Activated naive CD4-positive, alpha-beta T cell treated with anti-CD3 and anti-CD28 coated beads, Interleukin-2, amount 50 U/mL, for 16 hours (primary cell): ENCODE measurements around the gene B4GALT2.

Source experiments
- DNase-seq: peaks from one replicate; pipeline ENCODE4 v3.0.0-alpha.2; 2020

The B4GALT2 gene

DNA sequence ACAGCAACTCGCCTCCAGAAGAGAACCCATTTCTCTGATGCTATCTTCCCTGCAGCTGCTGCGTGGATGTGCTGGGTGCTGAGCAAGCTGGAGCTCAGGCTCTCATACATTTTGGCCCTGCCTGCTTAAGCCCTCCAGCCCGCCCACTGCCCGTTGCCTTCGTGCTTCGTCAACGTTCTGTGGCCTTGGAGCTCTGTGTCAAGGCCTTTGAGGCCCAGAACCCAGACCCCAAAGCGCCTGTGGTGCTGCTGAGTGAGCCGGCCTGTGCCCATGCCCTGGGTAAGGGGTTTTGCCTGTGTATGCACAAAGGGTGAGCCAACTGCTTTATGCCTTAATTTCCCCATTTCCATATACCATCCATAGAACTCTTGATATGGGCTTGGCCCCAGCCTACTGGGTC lies 8.1 kb upstream of the B4GALT2 start:
- no peak for DNase-seq

DNA sequence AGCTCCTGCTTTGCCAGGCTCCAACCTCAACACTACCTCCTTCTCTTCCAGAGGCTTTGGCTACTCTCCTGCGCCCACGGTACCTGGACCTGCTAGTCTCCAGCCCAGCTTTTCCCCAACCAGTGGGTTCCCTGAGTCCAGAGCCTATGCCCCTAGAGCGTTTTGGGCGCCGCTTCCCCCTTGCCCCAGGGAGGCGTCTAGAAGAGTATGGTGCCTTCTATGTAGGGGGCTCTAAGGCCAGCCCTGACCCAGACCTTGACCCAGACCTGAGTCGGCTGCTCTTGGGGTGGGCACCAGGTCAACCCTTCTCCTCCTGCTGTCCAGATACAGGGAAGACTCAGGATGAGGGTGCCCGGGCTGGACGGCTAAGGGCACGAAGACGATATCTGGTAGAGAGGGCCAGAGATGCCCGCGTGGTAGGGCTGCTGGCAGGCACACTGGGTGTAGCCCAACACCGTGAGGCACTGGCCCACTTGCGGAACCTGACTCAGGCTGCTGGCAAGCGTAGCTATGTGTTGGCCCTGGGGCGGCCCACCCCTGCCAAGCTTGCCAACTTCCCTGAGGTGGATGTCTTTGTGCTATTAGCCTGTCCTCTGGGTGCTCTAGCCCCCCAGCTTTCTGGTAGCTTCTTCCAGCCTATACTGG lies 7.6 kb upstream of the B4GALT2 start:
- DNase-seq, result no peak

DNA sequence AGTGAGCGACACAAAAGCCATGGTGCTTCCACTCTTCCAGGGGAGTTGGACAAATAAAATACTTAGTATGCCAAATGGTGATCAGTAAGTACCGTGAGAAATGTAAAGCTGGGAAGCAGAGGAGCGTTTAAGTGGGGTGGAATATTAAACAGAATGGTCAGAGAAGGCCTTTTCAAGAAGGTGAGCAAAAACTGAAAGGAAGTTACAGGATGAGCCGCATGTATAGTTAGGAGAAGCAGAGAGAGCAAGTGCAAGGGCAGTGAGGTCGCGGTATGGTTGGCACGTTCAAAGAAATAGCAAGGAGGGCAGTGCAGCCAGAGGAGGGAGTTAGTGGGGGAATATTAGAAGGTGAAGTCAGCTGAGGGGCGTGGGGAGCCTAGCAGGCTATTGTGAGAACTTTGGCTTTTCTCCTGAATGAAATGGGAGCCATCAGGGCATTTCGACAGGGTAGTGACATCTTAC lies 5.0 kb upstream of the B4GALT2 start:
- no peak for DNase-seq

DNA sequence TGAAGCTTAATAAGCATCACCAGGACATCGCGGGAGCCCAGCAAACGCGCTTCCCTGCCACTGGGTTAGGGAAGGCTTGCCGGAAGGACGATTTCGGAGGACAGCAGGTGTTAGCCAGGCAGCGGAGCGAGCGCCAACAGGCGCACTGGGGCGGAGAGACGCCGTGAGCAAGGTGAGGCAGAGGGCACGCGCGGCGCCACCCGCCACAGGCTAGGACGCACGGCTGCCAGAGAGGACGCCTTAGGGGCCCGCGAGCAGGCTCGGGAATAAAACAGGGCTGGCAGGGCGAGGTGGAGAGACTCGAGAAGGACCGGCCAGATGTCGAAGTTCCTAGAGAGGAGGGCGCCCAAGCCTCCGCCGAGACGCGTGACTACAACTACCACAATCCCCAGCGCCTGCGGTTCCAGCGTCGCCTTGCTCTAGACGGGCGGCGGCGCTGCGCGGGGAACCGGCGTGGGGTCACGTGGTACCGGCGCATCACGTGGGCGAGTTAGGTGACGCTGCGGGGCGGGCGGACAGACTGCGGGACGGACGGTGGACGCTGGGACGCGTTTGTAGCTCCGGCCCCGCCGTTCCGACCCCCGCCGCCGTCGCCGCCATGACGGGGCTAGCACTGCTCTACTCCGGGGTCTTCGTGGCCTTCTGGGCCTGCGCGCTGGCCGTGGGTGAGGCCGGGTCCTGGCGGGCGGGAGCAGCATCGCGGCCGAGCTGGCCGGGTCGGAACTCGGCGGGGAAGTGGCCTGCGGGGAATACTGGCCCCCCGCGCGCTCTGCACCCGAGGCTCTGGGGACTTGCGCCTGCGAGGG lies 4.4 kb upstream of the B4GALT2 start, which contains the start of gene ATP6V0B:
ATP6V0B (plus strand) TSS at position 518 of the 806 bp plus-strand sequence; CDS start at position 599, 81 bp downstream.
- peak; percentile 96 for DNase-seq

DNA sequence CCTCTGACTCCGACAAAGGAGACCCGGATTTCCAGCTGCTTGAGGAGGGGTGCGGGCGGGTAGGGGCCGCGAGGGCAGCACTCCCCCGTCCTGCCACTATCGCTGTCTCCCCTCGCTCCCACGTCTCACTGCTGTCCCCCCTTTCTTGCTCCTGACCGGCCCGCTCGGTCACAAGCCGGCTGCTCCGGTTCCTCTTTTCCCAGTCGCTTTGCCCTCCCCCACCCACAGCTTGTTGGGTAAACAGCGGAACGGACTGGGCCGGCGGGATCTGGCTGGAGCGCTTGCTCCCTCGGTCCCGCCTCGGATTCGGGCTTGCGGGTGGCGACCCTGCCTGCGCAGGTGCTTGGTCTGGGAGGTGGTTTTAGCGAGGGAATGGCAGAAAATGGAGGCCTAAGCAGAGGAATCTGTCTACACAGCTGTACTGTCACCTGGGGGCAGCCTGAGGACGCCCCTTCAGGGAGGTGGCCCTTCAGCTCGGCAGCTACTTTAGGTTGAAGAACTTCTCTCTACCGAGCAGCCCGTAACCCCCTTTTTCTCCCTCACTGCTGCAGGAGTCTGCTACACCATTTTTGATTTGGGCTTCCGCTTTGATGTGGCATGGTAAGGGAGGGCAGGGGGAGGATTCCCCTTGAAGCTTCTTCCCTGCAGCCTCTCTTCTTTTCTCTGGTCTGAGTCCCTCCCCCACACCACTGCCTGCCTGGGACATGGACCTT lies 3.6 kb upstream of the B4GALT2 start:
- no peak for DNase-seq

DNA sequence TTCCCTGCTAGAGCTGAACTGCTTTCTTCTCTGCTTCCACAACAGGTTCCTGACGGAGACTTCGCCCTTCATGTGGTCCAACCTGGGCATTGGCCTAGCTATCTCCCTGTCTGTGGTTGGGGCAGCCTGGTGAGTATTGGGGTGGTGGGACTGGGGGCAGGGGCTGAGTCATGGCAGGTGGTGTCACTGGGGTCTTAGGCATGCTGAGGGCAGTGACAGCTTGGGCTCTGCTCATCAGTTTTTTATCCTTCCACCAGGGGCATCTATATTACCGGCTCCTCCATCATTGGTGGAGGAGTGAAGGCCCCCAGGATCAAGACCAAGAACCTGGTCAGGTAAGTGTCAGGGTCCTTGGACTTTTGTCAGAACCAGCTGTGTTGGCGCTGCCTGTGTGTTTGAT lies 3.0 kb upstream of the B4GALT2 start:
- DNase-seq, result no peak

DNA sequence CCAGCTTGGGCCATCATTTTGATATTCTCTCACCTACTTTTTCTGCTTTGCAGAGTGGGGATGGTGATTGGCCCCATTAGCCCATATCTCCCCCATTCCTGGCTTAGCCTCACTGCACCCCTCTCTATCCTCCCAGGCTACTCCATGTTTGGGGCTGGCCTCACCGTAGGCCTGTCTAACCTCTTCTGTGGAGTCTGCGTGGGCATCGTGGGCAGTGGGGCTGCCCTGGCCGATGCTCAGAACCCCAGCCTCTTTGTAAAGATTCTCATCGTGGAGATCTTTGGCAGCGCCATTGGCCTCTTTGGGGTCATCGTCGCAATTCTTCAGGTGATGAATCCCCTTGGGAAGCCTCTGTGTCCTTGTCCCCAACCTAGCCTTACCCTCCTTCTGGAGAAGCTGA lies 2.1 kb upstream of the B4GALT2 start:
- no peak for DNase-seq

DNA sequence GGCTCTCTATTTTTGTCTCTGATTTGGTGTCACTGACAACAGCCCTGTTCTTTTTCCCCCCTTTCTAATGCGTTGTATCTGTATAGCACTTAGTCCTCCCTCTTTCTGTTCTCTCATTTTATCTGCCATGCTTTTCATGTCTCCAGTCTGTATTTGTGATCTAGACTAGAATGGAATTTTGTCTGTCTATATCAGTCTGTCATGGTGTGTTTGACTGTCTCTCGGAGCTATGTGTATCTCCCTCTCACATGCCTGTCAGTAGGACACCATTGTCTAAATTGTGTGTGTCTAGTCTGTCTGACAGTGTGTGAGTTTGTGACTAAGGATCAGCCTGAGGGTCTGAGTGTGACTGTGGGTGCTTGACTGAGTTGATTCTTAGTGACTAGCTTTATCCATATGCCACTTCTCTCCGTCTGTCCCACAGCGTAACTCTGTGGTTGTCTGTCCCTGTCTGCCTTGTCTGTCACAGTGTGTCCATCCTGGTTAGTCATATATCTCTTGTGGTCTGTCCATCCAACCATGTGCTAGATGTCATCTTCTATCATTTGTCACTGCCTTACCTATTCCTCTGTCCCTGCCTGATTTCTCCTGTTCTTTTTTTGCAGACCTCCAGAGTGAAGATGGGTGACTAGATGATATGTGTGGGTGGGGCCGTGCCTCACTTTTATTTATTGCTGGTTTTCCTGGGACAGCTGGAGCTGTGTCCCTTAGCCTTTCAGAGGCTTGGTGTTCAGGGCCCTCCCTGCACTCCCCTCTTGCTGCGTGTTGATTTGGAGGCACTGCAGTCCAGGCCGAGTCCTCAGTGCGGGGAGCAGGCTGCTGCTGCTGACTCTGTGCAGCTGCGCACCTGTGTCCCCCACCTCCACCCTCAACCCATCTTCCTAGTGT lies 1.4 kb upstream of the B4GALT2 start:
- DNase-seq, result no peak

DNA sequence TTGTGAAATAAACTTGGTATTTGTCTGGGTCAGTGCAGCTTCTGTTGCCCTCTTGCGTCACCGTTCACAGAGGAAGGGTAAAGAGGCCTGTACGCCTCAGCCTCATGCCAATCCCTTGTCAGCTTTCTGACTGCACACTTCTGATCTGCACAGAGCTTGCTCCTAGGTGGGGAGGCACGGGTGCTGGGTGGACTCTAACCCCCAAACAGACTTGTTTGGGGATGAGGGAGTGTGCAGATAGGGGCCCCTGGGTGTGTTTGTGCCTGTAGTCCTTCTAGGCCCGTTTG lies 803 bp upstream of the B4GALT2 start:
- no peak for DNase-seq

DNA sequence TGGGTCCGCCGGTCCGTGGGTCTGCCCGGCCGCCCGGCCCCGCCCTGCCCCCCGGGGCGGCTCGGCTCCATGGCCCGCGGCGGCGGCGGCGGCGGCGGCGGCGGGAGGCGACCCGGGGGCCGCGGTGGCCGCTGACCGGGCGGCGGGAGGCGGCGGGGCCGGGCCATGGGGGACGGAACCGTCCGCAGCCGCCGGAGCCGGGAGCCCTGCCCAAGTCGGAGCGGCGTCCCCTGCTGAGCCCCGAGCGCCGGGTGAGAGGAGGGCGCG lies 184 bp downstream of the B4GALT2 start:
- DNase-seq, result no peak

DNA sequence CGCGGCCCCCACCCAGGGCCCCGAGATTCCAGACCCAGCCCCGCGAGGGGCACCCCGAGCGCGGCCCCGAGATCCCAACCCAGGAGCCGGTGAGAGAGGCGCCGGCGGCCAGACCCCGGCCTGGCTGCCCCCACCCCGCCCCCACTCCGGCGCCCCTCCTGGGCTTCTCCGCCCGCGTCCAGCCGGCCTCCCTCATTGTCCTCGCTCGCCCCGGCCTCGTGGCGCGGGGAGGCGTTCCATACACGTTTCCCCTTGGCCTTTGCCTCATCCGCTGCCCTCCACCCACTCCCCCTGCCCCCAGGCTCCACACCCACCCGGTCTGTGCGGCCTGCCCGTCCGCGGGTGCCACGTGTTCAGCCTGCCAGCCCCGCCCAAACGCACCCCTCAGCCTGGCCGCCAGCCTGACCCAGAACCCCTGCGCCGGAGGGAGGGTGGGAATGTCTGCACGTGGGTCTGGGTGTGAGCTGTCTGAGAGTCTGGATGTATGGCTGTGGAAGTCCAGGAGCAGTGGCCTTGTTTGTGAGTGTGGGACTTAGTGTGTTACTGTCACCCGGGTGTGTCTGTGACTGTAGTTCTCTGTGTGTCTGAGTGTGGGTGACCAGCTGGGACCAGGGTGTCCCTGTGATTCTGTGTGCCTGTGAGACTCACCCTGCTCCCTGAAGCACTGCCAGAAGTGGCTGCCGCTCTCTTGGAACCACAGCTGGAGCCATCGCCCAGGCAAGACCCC lies 681 bp downstream of the B4GALT2 start:
- DNase-seq, result no peak

DNA sequence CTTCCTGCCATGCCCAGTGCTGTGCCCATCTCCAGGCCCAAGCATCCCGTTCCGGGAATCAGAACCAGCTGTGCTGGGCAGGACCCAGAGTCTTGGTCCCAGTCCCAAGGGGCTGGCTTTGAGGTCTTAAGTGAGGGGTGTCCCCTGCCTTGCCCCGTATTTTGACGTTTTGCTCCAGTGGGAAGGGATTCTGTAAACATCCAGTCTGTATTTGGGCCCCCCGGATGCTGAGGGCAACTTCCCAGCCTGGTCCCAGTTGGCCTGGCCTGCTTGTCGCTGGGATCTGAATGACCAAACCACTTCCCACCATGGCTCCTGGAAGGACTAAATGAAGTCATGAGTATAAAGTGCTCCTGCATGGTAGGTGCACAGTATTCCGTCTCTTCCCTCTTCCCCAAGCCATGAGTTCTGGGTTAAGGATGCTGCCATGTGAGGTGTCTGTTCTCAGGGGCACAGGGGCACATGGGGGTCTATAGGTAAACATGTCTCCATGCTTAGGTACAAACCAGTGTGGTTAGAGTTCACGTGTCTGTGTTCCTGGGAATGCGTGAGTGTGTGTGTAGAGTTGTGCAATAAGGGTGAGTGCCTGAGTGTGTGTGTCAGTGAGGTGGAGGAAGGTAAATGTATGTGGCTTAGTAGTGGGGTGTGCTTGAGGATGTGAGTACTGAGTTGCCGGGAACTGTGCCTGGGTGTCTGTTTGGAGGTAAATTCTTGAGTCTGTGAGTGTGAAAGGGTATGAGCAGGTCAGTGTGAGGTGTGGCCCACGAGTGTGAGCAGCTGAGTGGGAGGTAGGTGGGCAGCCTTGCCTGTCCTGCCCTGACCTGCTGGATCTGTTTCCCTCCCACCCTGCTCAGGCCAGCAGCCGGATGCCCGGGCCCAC lies 1.5 kb downstream of the B4GALT2 start:
- no peak for DNase-seq

DNA sequence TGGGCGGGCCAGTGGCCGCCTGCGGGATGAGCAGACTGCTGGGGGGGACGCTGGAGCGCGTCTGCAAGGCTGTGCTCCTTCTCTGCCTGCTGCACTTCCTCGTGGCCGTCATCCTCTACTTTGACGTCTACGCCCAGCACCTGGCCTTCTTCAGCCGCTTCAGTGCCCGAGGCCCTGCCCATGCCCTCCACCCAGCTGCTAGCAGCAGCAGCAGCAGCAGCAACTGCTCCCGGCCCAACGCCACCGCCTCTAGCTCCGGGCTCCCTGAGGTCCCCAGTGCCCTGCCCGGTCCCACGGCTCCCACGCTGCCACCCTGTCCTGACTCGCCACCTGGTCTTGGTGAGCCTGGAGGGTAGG lies 2.1 kb downstream of the B4GALT2 start:
- DNase-seq, result no peak

DNA sequence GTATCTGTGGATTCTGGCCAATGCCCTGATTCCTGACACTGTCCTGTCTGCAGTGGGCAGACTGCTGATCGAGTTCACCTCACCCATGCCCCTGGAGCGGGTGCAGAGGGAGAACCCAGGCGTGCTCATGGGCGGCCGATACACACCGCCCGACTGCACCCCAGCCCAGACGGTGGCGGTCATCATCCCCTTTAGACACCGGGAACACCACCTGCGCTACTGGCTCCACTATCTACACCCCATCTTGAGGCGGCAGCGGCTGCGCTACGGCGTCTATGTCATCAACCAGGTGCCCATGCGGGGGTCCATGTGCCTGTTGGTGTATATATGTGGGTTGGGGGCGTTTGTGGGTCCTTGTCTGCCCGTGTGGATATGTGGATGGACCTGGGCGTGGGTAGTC lies 2.6 kb downstream of the B4GALT2 start:
- no peak for DNase-seq

DNA sequence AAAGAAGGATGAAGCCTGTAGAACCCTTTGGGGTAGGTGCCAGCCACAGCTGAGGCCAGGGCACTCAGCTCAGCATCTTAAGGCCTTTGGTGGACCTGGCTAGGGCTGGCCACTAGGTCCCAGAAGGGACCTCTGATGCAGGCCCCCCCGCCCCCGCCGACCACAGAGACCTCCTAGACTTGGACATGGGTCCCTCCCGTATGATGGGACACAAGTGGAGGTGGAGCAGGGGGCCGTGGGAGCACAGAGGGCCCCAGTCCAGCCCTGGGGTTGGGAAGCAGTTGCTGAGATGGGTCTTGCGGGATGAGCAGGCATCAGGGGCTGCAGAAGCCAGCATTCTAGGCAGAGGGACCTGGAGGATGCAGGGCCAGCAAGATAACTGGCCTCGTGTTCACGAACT lies 3.2 kb downstream of the B4GALT2 start:
- no peak for DNase-seq

DNA sequence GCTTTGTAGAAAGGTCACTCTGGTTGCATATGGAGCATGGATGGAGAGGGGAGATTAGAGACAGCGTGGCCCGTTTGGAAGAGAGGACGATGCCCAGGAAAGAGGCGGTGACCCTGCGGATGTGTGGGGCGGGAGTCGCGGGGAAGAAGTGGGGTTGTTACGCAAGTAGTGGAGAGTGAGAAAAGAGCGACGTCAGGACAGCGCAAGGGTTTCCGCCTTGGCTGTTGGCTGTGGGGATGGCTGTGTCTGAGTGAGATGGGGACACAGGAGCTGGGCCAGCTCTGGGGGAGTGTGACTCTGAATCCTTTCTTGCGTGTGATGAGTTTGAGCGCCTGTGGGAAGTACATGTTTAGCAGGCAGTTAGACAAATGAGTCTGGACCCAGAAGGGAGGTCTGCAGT lies 3.8 kb downstream of the B4GALT2 start:
- DNase-seq, result no peak

DNA sequence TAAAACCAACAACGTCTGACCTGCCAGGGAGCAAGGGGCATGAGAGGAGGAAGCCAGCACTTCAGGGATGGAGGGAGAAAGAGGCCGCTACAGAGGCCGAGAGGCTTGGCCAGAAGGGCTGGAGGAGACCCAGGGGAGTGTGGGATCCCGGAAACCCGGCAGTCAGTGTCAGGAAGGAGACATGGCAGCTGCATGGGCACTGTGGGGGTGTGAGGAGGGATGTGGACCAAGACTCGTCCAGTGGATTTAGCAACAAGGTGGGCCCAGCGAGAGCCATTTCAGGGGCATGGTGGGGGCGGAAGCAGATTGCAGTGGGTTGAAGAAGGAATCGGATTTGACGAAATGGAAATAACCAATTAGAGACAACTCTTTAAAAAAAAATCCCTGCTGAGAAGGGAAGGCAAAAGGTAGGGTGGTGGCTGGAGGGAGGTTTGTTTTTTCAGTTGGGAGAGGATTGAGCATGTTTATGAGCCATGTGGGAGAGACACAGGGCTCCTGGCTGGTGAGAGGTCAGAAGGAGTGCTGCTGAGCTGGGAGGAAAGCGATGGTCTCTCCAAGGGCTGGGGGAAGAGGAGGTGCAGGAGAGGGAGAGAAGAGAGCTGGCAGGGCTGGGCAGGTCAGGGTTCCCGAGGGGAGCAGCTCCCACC lies 4.4 kb downstream of the B4GALT2 start:
- DNase-seq, result no peak

DNA sequence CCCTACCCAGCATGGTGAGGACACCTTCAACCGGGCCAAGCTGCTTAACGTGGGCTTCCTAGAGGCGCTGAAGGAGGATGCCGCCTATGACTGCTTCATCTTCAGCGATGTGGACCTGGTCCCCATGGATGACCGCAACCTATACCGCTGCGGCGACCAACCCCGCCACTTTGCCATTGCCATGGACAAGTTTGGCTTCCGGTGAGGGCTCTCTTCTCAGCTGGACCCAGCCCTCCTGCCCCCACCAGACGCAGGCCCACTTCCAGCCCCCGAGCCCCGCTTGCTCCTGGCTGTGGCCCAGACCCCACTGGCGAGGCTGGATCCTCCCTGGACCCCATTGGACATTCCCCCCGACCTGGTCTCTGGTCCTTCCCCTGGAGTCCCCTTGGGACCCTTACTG lies 5.8 kb downstream of the B4GALT2 start:
- DNase-seq, result no peak

DNA sequence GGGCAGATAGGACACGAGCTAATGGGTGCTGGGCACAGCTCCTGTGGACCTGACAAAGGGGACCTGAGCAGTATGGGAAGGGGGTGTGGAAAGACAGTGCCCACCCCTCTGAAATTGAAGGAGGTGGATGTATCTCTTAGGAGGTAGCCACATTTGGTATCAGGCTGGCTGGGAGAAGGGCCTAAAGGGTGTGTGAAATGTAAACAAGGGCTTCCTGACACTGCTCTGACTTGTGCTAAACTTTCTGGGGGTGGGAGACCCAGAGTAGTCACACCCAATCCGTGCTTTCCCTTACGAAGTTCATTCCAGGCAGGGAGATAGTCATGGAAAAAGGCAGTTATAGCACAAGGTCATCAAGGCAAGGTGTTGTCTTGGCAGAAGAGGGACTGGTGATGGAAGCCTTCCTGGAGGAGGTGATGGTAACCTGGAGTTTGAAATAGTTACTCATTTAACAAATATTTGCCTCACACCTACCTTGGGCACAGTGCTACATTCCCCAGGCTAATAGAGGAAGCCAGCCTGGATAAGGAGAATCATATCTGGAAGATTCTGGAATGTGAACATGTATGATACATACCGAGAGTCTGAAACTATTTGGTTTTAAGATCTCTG lies 7.1 kb downstream of the B4GALT2 start:
- DNase-seq, result no peak

DNA sequence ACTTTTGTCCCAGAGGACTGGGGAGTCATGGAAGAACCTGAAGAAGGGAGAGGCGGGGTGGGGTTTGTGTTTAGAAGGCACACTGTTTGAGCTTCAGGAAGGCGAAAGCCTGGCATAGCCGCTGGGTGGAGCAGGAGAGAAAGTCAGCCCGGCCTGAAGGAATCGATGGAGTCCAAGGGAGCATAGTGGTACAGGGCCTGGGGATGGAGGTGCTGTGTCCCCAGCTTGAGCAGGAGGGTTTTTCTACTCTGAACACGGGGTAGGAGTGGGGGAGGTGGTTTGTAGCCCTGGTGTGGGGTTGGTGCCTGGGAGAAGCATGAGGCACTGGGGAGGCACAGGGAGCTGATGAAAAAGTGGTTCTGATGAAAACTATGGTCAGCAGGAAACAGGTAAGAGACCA lies 7.7 kb downstream of the B4GALT2 start:
- no peak for DNase-seq
